Stimulated activated CD4-positive, alpha-beta T cell treated with anti-CD3 and anti-CD28 coated beads, Interleukin-1b, Interleukin-23, amount 100 ng/mL, for 1 hour (primary cell): ENCODE measurements around the gene BGLAP.

Experiments
- DNase-seq, 2 donors: peaks; one replicate each; pipeline ENCODE4 v3.0.0-alpha.2; 2020; ENCODE audit warnings: low read depth in 2 of 2

BGLAP gene

DNA sequence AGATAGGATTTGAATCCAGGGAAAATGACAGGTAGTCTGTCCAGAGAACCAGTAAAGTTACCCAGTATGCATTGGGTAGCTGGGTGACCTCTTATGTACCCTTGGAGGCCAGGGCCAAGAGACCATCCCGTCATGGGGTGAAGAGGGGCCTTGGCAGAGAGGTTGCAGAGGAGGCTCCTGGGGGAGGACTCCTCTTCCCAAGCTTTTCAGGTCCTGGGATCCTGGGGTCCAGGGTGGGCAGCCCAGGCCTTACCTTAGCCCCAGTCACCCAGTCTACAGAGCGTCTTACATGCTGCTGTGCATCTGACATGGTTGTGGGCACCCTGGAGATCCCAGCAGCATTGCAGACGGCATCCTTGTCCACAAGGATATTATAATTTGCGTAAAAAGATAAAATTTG is 15.2 kb upstream of the BGLAP start:
- no peak for DNase-seq

DNA sequence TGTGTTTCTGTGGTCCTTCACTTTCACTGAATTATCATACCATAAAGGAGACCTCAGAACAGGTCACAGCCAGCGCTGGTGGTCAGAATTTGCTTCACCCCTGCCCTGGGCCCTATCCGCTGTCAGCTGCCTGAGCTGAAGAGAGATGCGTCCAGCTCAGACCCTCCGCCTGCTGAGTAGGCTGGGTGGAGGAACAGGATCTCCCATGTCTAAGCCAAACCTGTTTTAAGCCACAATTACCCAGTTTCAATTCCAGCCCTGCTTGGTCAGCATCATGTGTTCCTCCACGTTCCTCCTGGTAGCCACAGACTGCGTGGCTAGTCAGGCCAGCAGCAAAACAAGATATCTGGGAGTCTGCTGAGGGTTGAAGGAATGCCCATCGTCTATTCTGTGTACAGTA is 13.5 kb upstream of the BGLAP start:
- no peak for DNase-seq

DNA sequence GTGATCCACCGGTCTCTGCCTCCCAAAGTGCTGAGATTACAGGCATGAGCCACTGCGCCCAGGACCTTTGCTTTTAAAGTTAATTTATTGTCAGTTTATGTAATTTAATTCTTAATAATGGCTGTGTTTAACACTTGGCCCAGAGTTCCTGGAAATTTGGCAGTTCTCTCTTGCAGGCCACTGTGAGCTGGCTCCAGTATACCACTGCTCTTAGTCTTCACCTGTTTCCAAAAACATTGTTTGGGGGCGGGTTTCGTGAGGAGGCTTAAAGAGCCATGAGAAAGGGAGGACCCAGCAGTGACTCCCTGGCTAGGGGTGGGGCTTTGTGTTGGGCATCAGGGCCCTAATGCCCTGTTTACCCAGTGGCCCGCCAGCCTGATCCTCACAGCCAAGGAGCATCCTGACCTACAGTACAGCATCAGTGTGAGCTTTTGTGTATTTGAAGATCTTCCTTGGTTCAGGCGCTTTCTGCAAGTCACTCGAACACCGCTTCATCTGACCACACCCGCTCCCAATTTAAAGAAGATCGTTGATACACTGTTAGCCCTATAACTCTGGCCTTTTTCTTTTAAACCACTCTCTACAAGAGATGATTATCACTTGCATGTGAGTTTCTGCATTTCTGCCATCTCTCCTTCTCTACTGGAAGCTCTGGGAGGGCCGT is 12.0 kb upstream of the BGLAP start:
- DNase-seq: no peak

DNA sequence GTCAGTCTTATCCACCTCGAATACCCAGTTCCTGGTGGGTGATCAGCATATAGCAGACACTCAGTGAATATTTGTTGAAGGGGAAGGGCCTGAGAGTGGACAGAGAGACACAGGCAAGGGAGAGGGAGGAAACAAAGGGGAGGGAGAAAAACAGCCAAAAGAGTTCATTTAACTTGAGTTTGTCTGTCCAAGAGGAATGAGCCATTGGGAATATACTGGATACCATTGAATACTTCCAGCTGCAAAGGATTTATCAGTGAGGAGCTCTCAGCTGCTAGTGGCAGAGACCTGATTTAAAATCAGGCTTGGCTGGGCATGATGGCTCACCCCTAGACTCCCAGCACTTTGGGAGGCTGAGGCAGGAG is 11.5 kb upstream of the BGLAP start:
- no peak for DNase-seq

DNA sequence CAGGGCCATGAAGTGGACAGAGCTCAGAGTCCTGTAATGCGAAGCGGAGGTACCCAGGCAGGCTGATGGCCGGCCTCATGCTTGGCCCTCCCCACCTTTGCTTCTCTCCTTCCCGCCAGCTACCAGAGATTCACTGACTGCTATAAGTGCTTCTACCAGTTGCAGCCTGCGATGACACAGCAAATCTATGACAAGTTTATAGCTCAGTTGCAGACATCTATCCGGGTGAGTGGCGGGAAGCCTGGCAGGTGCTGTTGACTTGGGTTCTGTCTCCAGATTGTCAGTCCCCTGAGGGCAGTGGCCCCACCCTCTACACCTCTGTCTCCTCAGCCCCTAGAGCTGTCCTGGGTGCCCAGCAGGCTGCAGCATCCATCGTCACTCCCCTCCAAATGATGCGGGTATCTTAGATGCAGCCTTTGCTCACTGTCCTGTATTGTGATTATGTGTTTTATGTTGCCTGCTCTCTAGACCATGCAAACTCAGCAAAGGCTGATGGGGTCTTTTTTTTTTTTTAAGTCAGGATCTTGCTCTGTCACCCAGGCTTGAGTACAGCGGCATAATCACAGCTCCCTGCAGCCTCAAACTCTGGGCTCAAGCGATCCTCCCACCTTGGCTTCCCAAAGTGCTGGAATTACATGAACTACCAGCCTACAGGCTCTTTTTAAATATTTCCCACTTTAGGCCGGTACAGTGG is 9.6 kb upstream of the BGLAP start:
- DNase-seq: no peak

DNA sequence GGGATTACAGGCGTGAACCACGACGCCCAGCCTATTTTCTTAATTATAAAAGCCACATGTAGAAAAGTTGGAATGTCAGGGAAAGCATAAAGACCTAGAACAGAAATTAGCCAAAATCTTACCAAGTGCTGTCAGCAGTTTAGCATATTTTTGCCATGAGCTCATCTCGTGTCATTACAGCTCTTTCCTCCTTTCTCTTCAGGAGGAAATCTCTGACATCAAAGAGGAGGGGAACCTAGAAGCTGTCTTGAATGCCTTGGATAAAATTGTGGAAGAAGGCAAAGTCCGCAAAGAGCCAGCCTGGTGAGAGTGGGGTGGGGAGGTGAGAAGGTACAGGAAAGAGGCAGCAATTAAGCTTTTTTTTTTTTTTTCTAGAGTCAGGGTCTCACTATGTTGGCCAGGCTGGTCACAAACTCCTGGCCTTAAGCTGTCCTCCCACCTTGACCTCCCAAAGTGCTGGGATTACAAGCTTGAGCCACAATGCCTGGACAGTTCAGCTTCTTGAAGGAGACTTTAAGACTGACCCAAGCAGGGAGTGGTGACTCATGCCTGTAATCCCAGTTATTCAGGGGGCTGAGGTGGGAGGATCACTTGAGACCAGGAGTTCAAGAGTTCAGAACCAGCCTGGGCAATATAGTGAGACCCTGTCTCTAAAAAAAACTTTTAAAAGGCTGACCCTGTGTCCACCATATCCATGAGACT is 8.4 kb upstream of the BGLAP start:
- DNase-seq: no peak

DNA sequence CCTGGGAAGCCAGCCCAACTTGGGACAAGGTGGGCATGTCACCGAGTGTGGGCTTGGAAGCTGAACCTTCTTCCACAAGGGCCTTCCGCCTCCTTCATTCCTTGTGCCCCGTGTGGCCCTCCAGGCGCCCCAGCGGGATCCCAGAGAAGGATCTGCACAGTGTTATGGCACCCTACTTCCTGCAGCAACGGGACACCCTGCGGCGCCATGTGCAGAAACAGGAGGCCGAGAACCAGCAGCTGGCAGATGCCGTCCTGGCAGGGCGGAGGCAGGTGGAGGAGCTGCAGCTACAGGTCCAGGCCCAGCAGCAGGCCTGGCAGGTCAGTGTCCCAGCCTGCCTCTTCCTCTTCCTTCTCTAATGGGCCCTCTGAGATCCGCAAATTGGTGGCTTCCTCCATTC is 5.8 kb upstream of the BGLAP start:
- no peak for DNase-seq

DNA sequence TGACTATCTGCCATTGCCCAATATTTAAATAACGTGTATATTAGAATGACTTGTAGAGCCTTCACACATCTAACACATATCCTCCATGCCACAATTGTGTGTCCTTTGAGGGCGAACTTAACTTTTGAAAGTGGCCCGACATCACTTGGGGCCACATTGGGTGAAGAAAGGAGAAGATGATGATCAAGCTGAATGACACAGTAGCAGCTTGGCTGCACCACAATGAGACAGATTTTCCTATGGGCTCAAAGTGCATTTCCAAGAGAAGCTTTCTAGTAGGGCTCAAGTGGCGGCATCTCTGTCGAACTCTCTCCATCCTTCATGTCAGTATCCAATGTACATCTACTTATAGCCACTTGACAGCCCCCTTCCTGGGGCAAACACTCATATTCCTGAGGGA is 3.7 kb upstream of the BGLAP start:
- no peak for DNase-seq

DNA sequence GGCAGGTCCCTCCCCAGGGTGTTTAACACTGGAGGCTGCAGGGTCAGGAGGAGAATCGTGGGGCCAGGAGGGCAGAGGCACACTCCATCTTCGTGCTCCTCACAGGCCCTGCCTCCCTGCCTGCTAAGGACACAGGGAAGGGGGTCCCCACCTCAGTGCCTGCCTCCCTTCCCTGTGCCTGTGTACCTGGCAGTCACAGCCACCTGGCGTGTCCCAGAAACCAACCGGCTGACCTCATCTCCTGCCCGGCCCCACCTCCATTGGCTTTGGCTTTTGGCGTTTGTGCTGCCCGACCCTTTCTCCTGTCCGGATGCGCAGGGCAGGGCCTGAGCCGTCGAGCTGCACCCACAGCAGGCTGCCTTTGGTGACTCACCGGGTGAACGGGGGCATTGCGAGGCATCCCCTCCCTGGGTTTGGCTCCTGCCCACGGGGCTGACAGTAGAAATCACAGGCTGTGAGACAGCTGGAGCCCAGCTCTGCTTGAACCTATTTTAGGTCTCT is 623 bp upstream of the BGLAP start:
- DNase-seq: no peak

DNA sequence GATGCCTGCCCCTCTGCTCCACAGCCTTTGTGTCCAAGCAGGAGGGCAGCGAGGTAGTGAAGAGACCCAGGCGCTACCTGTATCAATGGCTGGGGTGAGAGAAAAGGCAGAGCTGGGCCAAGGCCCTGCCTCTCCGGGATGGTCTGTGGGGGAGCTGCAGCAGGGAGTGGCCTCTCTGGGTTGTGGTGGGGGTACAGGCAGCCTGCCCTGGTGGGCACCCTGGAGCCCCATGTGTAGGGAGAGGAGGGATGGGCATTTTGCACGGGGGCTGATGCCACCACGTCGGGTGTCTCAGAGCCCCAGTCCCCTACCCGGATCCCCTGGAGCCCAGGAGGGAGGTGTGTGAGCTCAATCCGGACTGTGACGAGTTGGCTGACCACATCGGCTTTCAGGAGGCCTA is 754 bp downstream of the BGLAP start:
- DNase-seq: no peak

DNA sequence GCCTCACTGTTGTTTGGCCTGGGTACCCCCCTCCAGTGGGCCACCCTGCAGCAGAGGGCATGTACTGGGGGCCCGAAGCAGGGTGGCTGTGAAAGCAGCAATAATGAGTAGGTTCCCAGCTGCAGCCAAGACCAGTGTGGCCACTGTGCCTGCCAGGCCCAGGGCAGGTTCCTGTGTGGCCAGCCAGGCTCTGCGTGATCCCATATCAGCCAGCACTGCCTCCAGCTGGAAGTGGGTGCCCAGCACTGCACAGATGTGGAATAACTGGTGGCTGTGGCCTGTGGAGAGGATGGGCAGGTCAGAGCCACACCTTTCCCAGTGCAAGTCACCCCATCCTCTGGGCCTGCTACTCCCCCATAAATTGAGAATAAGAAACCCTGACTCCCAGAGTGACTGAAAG is 2.1 kb downstream of the BGLAP start:
- DNase-seq: no peak

DNA sequence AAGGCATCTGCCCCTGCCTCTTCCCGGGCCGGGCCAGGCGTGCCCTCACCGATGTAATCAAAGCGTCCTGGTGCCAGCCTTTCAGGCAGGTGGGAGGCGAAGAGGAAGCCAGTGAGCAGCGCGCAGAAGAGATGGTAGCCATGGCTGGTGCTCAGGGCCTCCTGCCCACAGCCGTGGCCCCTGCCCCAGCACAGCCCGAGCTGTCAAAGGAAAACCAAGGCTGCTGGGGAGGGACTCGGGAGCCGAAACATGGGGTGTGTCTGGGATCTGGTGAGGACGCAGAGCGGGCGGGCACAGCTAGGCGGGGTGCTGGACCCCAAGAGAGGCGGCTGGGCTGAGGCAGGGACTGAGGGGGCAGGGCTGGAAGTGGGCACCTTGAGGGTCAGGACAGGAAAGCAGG is 2.7 kb downstream of the BGLAP start:
- DNase-seq: no peak

DNA sequence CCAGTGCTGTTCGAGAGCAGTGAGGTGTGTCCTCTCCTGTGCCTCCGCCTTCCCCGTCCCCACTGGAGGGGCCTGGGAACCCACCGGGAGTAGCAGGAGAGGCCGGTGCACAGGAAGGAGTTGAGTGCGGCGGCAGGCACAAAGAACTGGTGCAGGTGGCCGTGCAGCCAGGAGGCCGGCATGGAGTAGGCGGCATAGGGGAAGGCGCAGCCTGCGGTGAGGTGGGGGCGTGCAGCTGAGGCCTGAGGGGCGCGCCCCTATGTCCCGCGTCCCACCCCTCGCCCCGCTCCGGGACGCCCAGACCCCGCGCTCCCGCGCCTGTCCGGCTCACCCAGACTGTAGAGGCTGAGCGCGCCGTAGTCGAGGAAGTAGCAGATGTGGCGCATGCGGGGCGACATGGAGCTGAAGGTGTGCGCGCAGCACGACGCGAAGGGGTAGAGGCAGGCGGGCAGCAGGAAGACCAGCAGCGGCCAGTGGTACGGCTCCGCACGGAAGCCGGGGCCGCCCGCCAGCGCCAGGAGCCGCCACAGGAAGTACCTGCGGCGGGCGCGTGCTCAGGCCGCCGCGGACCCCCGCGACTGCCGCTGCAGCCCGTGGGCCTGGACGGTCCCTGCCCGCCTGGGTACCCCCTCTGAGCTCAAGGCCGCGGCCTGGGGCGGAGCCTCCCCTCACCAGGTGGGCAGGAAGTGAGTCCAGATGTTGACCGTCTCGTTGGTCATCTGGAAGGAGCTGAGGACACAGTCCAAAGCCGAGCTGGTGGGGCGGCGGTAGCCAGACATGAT is 3.7 kb downstream of the BGLAP start:
- no peak for DNase-seq

DNA sequence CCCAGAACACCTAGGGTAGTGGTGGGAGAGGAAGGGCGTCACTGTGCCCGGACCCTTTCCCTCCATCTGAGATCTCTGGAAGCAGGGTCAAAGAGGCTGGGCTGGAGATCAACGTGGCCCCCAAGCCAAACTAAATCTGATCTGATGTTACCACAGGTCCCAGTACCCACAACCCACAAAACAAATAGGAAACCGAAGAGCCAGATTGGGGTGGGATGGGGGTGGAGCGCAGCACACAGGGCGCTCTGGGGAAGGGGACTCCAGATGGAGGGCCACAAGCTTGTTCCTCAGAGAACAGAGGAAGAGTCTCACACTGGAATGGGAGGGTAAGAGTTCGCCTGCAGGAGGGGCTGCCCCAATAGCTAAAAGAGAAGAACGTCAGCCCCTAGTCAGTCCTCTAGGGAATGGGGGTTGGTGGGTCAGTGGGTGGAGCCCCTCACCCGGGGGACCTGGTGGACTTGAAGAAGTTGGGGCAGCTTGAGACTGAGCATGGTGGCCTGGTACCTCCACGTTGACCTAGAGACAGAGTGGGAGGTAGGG is 4.3 kb downstream of the BGLAP start:
- DNase-seq: no peak

DNA sequence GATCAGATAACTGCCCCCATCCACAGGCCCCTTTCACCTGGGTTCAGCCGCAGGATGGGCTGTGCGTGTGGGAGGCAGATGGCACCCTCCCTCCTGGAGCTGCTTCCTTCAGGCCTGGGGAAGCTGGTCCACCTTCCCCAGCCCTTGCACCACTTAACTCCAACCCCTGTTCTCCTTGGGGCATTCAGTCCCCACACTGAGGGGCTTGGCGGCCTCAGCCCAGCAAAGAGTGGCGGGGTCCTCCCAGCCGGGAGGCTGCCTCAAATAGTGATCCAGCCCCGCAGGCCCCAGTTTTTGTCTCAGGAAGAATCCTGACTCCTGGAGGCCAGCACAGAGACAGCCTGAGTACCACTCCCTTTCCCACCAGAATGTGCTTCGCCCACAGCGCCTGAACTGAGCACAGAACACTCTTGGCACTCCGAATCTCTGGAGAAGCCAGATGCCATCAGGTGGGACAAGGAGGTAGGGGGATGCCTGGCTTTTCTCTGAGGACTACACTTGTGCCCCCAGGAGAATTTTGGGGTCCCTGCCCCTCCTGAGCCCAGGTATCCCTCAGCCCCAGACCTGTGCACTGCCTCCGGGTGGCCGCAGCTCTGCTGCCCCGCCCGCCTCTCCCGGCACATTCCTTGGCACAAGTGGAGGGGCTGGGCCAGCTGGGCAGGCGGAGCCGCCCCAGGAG is 4.9 kb downstream of the BGLAP start:
- no peak for DNase-seq

DNA sequence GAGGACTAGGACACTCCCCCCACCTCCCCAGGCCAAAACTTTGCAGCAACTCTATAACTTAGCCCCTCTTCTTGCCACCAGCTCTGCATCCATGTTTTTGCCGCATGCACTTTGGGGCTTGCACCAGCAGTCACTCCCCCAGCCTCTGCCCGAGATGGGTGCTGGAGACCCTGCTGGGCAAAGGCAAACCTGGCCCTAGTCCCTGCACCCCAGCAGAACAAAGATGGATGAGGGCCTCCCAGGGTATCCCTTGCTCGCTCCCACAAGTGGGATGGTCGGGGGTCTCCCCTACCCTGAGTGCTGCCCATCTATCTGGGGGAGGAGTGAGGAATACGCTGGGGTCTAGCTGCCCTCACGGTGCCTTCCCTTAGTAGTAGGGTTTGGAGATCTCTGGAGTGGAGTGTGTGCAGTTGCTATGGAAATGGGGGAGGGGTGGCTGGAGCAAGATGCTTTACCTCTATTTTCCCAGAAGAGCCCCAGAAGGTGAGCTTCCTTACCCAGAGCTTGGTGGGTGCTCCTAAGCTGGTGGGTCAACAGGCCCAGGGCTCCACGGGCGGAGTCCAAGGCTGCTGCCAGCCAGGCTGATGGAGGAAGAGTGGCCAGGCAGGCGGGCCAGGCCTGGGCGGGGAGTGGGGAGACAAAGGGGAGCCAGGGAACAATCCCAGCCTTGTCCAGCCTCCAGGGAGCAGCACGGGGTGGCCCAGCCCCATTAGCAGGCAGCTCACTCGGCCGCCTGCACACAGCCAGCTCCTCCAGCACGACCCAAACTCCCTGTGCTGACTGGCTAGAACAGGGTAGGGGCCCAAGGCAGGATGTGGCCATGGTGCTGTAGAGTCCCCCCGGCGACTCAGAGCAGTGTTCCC is 5.7 kb downstream of the BGLAP start, which contains the start of gene PAQR6:
TSS of gene PAQR6 (minus strand) at position 597 of the 863 bp plus-strand sequence. CDS start 1,325 bp downstream, outside the sequence.
- DNase-seq: no peak

DNA sequence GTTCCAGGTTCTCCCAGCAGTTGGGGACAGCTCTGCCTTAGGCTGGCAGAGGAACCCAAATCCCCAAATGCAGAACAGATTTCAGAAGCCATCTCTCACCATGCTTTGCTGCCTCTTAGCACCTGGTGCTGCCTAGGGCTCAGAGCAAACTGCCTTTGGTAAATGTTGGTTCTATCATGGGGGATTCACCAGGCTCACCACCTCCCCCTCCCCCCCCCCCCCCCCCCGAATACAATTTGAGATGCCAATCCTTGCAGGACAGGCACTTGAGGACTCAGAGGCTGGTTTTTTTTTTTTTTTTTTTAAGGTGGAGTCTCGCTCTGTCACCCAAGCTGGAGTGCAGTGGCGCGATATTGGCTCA is 6.3 kb downstream of the BGLAP start:
- no peak for DNase-seq

DNA sequence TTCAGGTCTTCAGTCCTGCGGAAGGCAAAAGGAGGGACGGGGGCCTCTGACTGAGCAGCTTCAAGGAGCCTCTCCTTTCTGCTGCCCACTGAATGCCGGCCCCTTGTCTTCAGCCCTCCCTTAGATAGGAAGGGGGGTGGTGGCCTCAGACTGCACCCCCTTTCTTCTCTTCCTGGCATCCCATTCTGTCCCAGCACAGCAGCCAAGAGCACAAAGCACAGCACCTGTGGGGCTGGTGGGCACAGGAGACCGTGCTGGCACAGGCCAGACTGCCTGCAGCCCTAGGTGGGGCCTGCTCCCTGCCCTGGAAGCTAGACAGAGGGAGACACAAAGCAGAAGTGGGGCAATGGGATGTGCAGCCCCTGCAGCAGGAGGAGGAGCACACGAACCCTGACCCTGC is 7.6 kb downstream of the BGLAP start:
- no peak for DNase-seq

DNA sequence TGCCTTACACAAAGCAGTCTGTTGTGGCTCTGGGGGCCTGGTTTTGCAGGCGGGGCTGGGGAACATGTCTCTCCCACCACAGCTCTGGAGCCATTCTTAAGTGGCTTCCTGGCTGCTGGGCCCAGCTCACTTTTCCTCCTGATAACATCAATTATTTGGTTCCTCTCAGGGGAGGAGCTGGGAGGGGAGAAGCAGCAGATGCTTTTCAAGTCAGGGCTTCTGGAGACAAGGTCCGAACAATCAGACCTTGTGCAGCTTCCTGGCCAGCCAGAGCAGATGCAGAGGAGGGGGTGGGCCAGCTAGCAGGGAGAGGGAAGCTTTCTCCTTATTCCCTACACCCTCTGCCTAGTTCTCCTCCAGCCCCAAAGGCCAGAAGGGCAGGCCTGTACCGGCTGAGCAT is 9.5 kb downstream of the BGLAP start:
- DNase-seq: no peak

DNA sequence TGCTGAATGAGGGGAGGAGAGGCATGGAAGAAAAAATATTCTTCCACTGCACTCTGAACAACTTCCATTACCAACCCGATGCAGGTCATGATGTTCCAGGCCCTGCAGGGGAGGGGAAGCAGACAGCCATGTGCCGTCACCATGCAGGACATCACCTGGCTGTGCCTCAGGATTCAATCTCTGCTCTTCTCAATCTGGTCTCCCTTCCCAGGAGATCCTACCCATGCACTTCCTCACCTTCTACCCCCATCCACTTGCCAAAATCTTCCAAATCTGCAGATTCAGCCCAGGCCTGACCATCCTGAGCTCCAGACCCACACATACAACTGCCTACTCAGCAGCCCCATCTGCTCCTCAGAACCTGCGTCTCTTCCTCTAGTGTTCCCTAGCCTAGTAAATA is 11.7 kb downstream of the BGLAP start:
- no peak for DNase-seq
